Suprapubic skin (tissue), 3 donors: ENCODE results near the gene SMG6.

ENCODE experiments used
- EP300 ChIP-seq: sonication (generic); formaldehyde crosslinking; IDR thresholded peaks from one replicate; pipeline ENCODE4 v1.6.1; 2017; ENCODE audit warnings: antibody characterized with exemption
- POLR2A ChIP-seq, 2 donors: fragments of 450-650 bp; IDR thresholded peaks; one replicate each; pipeline ENCODE4 v1.6.1; 2017; ENCODE audit warnings: antibody characterized with exemption in 2 of 2, mild to moderate bottlenecking in 2 of 2, moderate library complexity in 2 of 2
- TF ChIP-seq, protein P1 (sequence below), 2 donors: fragments of 200-600 bp in 1 of 2; fragments of 450-650 bp in 1 of 2; sonication (generic) in 1 of 2; IDR thresholded peaks; one replicate each; pipeline ENCODE4 v1.5.1; 2016 to 2019; ENCODE audit warnings: antibody characterized with exemption in 2 of 2, mild to moderate bottlenecking in 1 of 2, moderate library complexity in 1 of 2

GRCh38 chr17:2344528-2344927, 40.9 kb upstream of the SMG6 start:
- TF ChIP-seq POLR2A (IDR thresholded peaks at IDR 0.05) (no peak), EP300 (no peak)
- TF ChIP-seq, protein P1, sequence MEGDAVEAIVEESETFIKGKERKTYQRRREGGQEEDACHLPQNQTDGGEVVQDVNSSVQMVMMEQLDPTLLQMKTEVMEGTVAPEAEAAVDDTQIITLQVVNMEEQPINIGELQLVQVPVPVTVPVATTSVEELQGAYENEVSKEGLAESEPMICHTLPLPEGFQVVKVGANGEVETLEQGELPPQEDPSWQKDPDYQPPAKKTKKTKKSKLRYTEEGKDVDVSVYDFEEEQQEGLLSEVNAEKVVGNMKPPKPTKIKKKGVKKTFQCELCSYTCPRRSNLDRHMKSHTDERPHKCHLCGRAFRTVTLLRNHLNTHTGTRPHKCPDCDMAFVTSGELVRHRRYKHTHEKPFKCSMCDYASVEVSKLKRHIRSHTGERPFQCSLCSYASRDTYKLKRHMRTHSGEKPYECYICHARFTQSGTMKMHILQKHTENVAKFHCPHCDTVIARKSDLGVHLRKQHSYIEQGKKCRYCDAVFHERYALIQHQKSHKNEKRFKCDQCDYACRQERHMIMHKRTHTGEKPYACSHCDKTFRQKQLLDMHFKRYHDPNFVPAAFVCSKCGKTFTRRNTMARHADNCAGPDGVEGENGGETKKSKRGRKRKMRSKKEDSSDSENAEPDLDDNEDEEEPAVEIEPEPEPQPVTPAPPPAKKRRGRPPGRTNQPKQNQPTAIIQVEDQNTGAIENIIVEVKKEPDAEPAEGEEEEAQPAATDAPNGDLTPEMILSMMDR (IDR thresholded peaks at IDR 0.05), result no peak
